ENCODE data around the gene MSLN.

GRCh38 chr16:734981-735881, 25.3 kb upstream of the MSLN start:
- TF ChIP-seq POLR2A (IDR thresholded peaks at IDR 0.05; ENCODE audit: low read depth, low read length) = no peak
- no peak for TF ChIP-seq CTCF (IDR thresholded peaks at IDR 0.05; ENCODE audit: extremely low read depth in 1 of 2, insufficient read depth in 1 of 2, low read depth in 1 of 2, low read length in 2 of 2)
- TF ChIP-seq JUN (IDR thresholded peaks at IDR 0.05; ENCODE audit: borderline replicate concordance, insufficient read depth, insufficient read length, low read depth) = no peak
- TF ChIP-seq GATA2 (IDR thresholded peaks at IDR 0.05; ENCODE audit: insufficient read depth, insufficient read length, low read depth, low read length) = no peak
- no peak for TF ChIP-seq POLR2AphosphoS5 (IDR thresholded peaks at IDR 0.05; ENCODE audit: insufficient read depth, low read depth, low read length)

Measured in endothelial cell of umbilical vein (primary cell).